GM12878 (cell line): Measurements from ENCODE around the gene METTL1. TPM values are rescaled to one million over a fixed set of nuclear protein-coding genes. Genes with fewer than 3 reads are reported as not detected.

ENCODE experiments used
- ATAC-seq: fragments of 200-7000 bp; cut with Tn5 transposase; 3 replicates; pipeline ENCODE4 v1.9.1; 2020; ENCODE audit warnings: mild to moderate bottlenecking, moderate library complexity
- BruUV-seq: library from RNA; stranded (reverse); fragments of 400-500 nt; replicated peaks from 2 replicates; lab custom pipeline; 2021; lab: Mats Ljungman, UMichigan
- CTCF ChIA-PET: fragments of 300-600 bp; sonication (Branson Sonifier 250); formaldehyde crosslinking; extraction: SDS; loops from one replicate; lab custom pipeline; 2021; ENCODE audit warnings: inconsistent platforms; lab: Yijun Ruan, JAX
- POLR2A ChIA-PET: fragments of 350-600 bp; formaldehyde crosslinking; extraction: SDS; loops from one replicate; lab custom pipeline; 2021; ENCODE audit warnings: inconsistent platforms; lab: Charles Lee
- RAD21 ChIA-PET: fragments of 300-600 bp; sonication (Branson Sonifier 250); formaldehyde crosslinking; loops from one replicate; lab custom pipeline; 2023; ENCODE audit warnings: antibody characterized with exemption; ENCODE audit not compliant: unreplicated experiment; lab: Charles Lee
- SMC1A ChIA-PET: fragments of 300-600 bp; sonication (Branson Sonifier 250); formaldehyde crosslinking; loops from one replicate; lab custom pipeline; 2023; ENCODE audit not compliant: unreplicated experiment, uncharacterized antibody; lab: Charles Lee
- DNase-seq: peaks from one replicate; pipeline ENCODE4 v3.0.0-alpha.2; 2011; ENCODE audit warnings: low read depth, low spot score
- FAIRE-seq: peaks from 3 replicates; lab custom pipeline; 2011; peaks lifted over from hg19 to GRCh38; lab: Jason Lieb, UNC
- H2AFZ ChIP-seq: 2 replicates; pipeline ENCODE4 v1.6.0; 2011; ENCODE audit warnings: low read depth, low read length, control low read depth; ENCODE audit not compliant: control insufficient read depth
- H3K27ac ChIP-seq: 2 replicates; pipeline ENCODE4 v1.5.1; 2011; ENCODE audit warnings: control low read depth; ENCODE audit not compliant: control insufficient read depth, insufficient read depth
- H3K27me3 ChIP-seq, 2 experiments: replicated peaks in 1 of 2; 2 replicates each; pipeline versions ENCODE4 v1.6.0 to v1.6.1; 2011; ENCODE audit warnings: low read length in 1 of 2; ENCODE audit not compliant: control insufficient read depth in 2 of 2, insufficient read depth in 2 of 2
- H3K36me3 ChIP-seq, 2 experiments: 2 replicates each; pipeline ENCODE4 v1.5.1; 2011; ENCODE audit warnings: low read length in 1 of 2; ENCODE audit not compliant: control insufficient read depth in 2 of 2, insufficient read depth in 2 of 2
- H3K4me1 ChIP-seq: 2 replicates; pipeline ENCODE4 v1.6.1; 2011; ENCODE audit warnings: mild to moderate bottlenecking, low read length, moderate library complexity, mixed read lengths; ENCODE audit not compliant: control insufficient read depth, insufficient read depth
- H3K4me2 ChIP-seq: 2 replicates; pipeline ENCODE4 v1.6.0; 2011; ENCODE audit warnings: control low read depth; ENCODE audit not compliant: control insufficient read depth, insufficient read depth
- H3K4me3 ChIP-seq: fragments of 200-600 bp; sonication (generic); 2 replicates; pipeline ENCODE4 v1.5.1; 2016
- H3K79me2 ChIP-seq: 2 replicates; pipeline ENCODE4 v1.6.0; 2011; ENCODE audit warnings: low read length; ENCODE audit not compliant: control insufficient read depth, insufficient read depth
- H3K9ac ChIP-seq: 2 replicates; pipeline ENCODE4 v1.8.0; 2011; ENCODE audit warnings: low read length, control low read depth, mixed read lengths; ENCODE audit not compliant: control insufficient read depth, insufficient read depth
- H3K9me3 ChIP-seq: replicated peaks from 3 replicates; pipeline ENCODE4 v1.5.1; 2011; ENCODE audit warnings: mild to moderate bottlenecking, low read length; ENCODE audit not compliant: control insufficient read depth, insufficient read depth
- H4K20me1 ChIP-seq: 2 replicates; pipeline ENCODE4 v1.6.0; 2011; ENCODE audit not compliant: control insufficient read depth, insufficient read depth
- BHLHE40 ChIP-seq, 2 experiments: fragments of 450-650 bp in 1 of 2; IDR thresholded peaks; 2 replicates each; pipeline ENCODE4 v1.6.1; 2011 to 2017; ENCODE audit warnings: low read depth in 2 of 2, borderline replicate concordance in 1 of 2, improper control_type of control experiment in 1 of 2, low read length in 1 of 2, mild to moderate bottlenecking in 1 of 2
- BMI1 ChIP-seq: fragments of 450-650 bp; IDR thresholded peaks from 2 replicates; pipeline ENCODE4 v1.6.1; 2016; ENCODE audit warnings: mild to moderate bottlenecking, moderate library complexity, borderline replicate concordance
- IRF4 ChIP-seq: IDR thresholded peaks from 2 replicates; pipeline ENCODE4 v1.6.1; 2011; ENCODE audit warnings: low read depth, low read length
- MYB ChIP-seq: fragments of 150-350 bp; IDR thresholded peaks from 2 replicates; pipeline ENCODE4 v1.6.1; 2014; ENCODE audit warnings: mild to moderate bottlenecking, low read depth, low read length, borderline replicate concordance
- RELB ChIP-seq: fragments of 450-650 bp; IDR thresholded peaks from 2 replicates; pipeline ENCODE4 v1.6.1; 2017; ENCODE audit warnings: low read depth, mild to moderate bottlenecking, moderate library complexity
- SKIL ChIP-seq: fragments of 450-650 bp; IDR thresholded peaks from 2 replicates; pipeline ENCODE4 v1.6.1; 2017; ENCODE audit warnings: mild to moderate bottlenecking, low read depth, inconsistent platforms; ENCODE audit not compliant: poor library complexity, severe bottlenecking
- YBX1 ChIP-seq: fragments of 450-650 bp; IDR thresholded peaks from 2 replicates; pipeline ENCODE4 v1.6.1; 2016; ENCODE audit warnings: antibody characterized with exemption
- WGBS: methylation state at CpG from one replicate; pipeline ENCODE4 v1.1.6; 2016; ENCODE audit warnings: low lambda C conversion rate; ENCODE audit not compliant: insufficient replicate concordance, insufficient coverage; ENCODE audit errors: missing lambda C conversion rate; 5-methylcytosine and 5-hydroxymethylcytosine counted together
- in situ Hi-C: fragments of 300-500 bp; cut with MboI; formaldehyde crosslinking; loops from 9 replicates; pipeline ENCODE4 v1.14.3; 2018; ENCODE audit warnings: mixed read lengths
- intact Hi-C: fragments of 100-400 bp; cut with micrococcal nuclease; formaldehyde crosslinking; loops from one replicate; pipeline ENCODE4 v1.14.2; 2022; ENCODE audit not compliant: unreplicated experiment
- polyA plus RNA-seq, 11 experiments: library from polyadenylated mRNA; depleted of rRNA in 4 of 11; unstranded in 6 of 11; stranded (reverse) in 5 of 11; fragments of >200 nt; fragmentation: Nextera tagmentation in 4 of 11; fragmentation: Illumina TruSeq in 1 of 11; extraction: Ambion mirVana in 4 of 11; extraction: Trizol in 1 of 11; gene quantifications; 1 replicate in 1 of 11; 2 replicates in 10 of 11; pipeline versions ENCODE4 v1.2.1 to v1.2.3, GENCODE V29; 2011 to 2016; ENCODE audit warnings: inconsistent platforms in 2 of 11, missing spikeins in 2 of 11, low read depth in 1 of 11
- total RNA-seq, 4 experiments: library from RNA; depleted of rRNA in 3 of 4; stranded (reverse); fragments of >200 nt in 3 of 4; fragmentation: Illumina TruSeq in 1 of 4; extraction: Trizol in 1 of 4; gene quantifications; 2 replicates each; pipeline versions ENCODE4 v1.2.1 to v1.2.3, GENCODE V29; 2013 to 2021
- TF ChIP-seq, protein P1 (sequence below): IDR thresholded peaks from 2 replicates; pipeline ENCODE4 v1.6.1; 2011; ENCODE audit warnings: low read depth, mild to moderate bottlenecking, low read length, moderate library complexity, borderline replicate concordance; ENCODE audit errors: extremely low read depth

The METTL1 gene
- total and polyA plus RNA-seq, 10 of the 15 experiments (the other 5 are each of a cell fraction or from before 2014, with no cell fraction given) = 11.3 to 44.3 (median 30.6) TPM

GRCh38 chr12:57735952-57736740, 35.8 kb downstream of the METTL1 start (continued):
- TF ChIP-seq SKIL = no peak

GRCh38 chr12:57735198-57735855, 36.6 kb downstream of the METTL1 start:
- intact Hi-C loops (no loop called here), in situ Hi-C loops (no loop called here)
- no peak for TF ChIP-seq IRF4
- TF ChIP-seq, protein P1, sequence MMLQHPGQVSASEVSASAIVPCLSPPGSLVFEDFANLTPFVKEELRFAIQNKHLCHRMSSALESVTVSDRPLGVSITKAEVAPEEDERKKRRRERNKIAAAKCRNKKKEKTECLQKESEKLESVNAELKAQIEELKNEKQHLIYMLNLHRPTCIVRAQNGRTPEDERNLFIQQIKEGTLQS = no peak
- no peak for TF ChIP-seq MYB
- TF ChIP-seq YBX1 = no peak
- TF ChIP-seq BMI1 = 0 out of 2 replicates have a peak, but pooled peaks have one; percentile 22
- no peak for TF ChIP-seq BHLHE40 (IDR thresholded peaks at IDR 0.05; ENCODE audit: borderline replicate concordance in 1 of 2, low read depth in 2 of 2, low read length in 1 of 2)
- no peak for TF ChIP-seq RELB
- no peak overlapping the region for H3K4me3 ChIP-seq
- H3K36me3 ChIP-seq = peaks cover 2 to 11% of the 10 kb centered on the region in 2 experiments
- H3K9ac ChIP-seq = no peak overlapping the region
- H3K9me3 ChIP-seq = no peaks in the 10 kb centered on the region
- ChIA-PET CTCF (no interaction called here), SMC1A (no interaction called here), POLR2A (no interaction called here), RAD21 (no interaction called here)
- H4K20me1 ChIP-seq = no peaks in the 10 kb centered on the region
- FAIRE-seq = no peak
- WGBS = 71% methylated on average over 6 of the region's 8 CpGs
- no peak for ATAC-seq
- BruUV-seq = no TSS peak
- no peak for DNase-seq
- no peak overlapping the region for H2AFZ ChIP-seq
- no peak overlapping the region for H3K4me2 ChIP-seq
- H3K27ac ChIP-seq = no peak overlapping the region
- H3K4me1 ChIP-seq = peaks cover 3% of the 10 kb centered on the region; the same call in 1 of the 2 replicates
- peaks cover 3% of the 10 kb centered on the region for H3K79me2 ChIP-seq
- H3K27me3 ChIP-seq = no peaks in the 10 kb centered on the region
